ENCODE measurements around the gene KLRD1. TPM values are rescaled to one million over a fixed set of nuclear protein-coding genes. Genes with fewer than 3 reads are reported as not detected.

The KLRD1 gene
- total RNA-seq, 2 donors from 2014 or later: 0.59 to 2.2 TPM

GRCh38 chr12:10354071-10354470 is 46.4 kb downstream of the KLRD1 start:
- no peak overlapping the region for H3K4me3 Mint-ChIP-seq
- H3K27ac Mint-ChIP-seq: peak overlapping the region; percentile 59
- Histone ChIP-seq H3K36me3 (ENCODE audit: control insufficient read depth, insufficient read depth, low read length) (no peaks in the 10 kb centered on the region), H3K4me1 (ENCODE audit: control insufficient read depth, insufficient read depth, low read length) (peaks cover 6% of the 10 kb centered on the region), H3K27me3 (ENCODE audit: control insufficient read depth, insufficient read depth, low read length, poor library complexity, severe bottlenecking) (no peaks in the 10 kb centered on the region), H3K9me3 (ENCODE audit: control insufficient read depth, low read length) (peaks cover 47% of the 10 kb centered on the region), H3K9ac (ENCODE audit: extremely low read depth, low read length, poor library complexity, severe bottlenecking) (no peak overlapping the region), H3K4me3 (ENCODE audit: low read length) (no peak overlapping the region), H3K27ac (ENCODE audit: low read depth, low read length) (no peak overlapping the region)
- H3K36me3 Mint-ChIP-seq (ENCODE audit: low read depth): peaks cover 31% of the 10 kb centered on the region
- H3K27me3 Mint-ChIP-seq (ENCODE audit: insufficient read depth): no peaks in the 10 kb centered on the region
- H3K4me1 Mint-ChIP-seq: peaks cover 25% of the 10 kb centered on the region
- 77 to 79% methylated on average over 2 to 3 of the region's 4 CpGs for WGBS, 2 experiments (ENCODE audit: insufficient coverage in 1 of 2, insufficient read length in 1 of 2)
- H3K9me3 Mint-ChIP-seq: peaks cover 51% of the 10 kb centered on the region
- TF ChIP-seq CTCF (conservative IDR thresholded peaks at IDR 0.05): peak; percentile 22
- peak; percentile 53 for DNase-seq

- Histone ChIP-seq H3K36me3 (ENCODE audit: control insufficient read depth, insufficient read depth, low read length) (no peaks in the 10 kb centered on the region), H3K27me3 (ENCODE audit: control insufficient read depth, insufficient read depth, low read length, poor library complexity, severe bottlenecking) (no peaks in the 10 kb centered on the region), H3K9ac (ENCODE audit: extremely low read depth, low read length, poor library complexity, severe bottlenecking) (no peak overlapping the region), H3K4me3 (ENCODE audit: low read length) (no peak overlapping the region), H3K9me3 (ENCODE audit: control insufficient read depth, low read length) (peaks cover 51% of the 10 kb centered on the region), H3K27ac (ENCODE audit: low read depth, low read length) (no peak overlapping the region), H3K4me1 (ENCODE audit: control insufficient read depth, insufficient read depth, low read length) (peaks cover 6% of the 10 kb centered on the region)
- WGBS, 2 experiments (ENCODE audit: insufficient coverage in 1 of 2, insufficient read length in 1 of 2): 83 to 87% methylated on average over 2 of the region's 2 CpGs
- Mint-ChIP-seq H3K4me3 (no peak overlapping the region), H3K27ac (peak overlapping the region; percentile 59), H3K9me3 (peaks cover 55% of the 10 kb centered on the region), H3K36me3 (ENCODE audit: low read depth) (peaks cover 31% of the 10 kb centered on the region), H3K27me3 (ENCODE audit: insufficient read depth) (no peaks in the 10 kb centered on the region), H3K4me1 (peaks cover 29% of the 10 kb centered on the region)
- TF ChIP-seq CTCF (conservative IDR thresholded peaks at IDR 0.05): no peak
- DNase-seq: peak; percentile 66
These were observed 46.8 kb downstream of the KLRD1 start for GRCh38 chr12:10354502-10354901.

GRCh38 chr12:10358131-10358530 is 50.5 kb downstream of the KLRD1 start:
- Mint-ChIP-seq H3K4me3 (no peak overlapping the region), H3K36me3 (ENCODE audit: low read depth) (peaks cover 21% of the 10 kb centered on the region), H3K27me3 (ENCODE audit: insufficient read depth) (no peaks in the 10 kb centered on the region), H3K27ac (peak overlapping the region; percentile 73), H3K4me1 (peaks cover 33% of the 10 kb centered on the region), H3K9me3 (peaks cover 47% of the 10 kb centered on the region)
- no peaks in the 10 kb centered on the region for H3K27me3 ChIP-seq (ENCODE audit: control insufficient read depth, insufficient read depth, low read length, poor library complexity, severe bottlenecking)
- WGBS, 2 experiments (ENCODE audit: insufficient coverage in 1 of 2, insufficient read length in 1 of 2): 82 to 100% methylated on average over 1 to 5 of the region's 5 CpGs
- no peak overlapping the region for H3K27ac ChIP-seq (ENCODE audit: low read depth, low read length)
- no peak overlapping the region for H3K9ac ChIP-seq (ENCODE audit: extremely low read depth, low read length, poor library complexity, severe bottlenecking)
- H3K36me3 ChIP-seq (ENCODE audit: control insufficient read depth, insufficient read depth, low read length): no peaks in the 10 kb centered on the region
- peaks cover 52% of the 10 kb centered on the region for H3K9me3 ChIP-seq (ENCODE audit: control insufficient read depth, low read length)
- peak; percentile 45 for DNase-seq
- H3K4me1 ChIP-seq (ENCODE audit: control insufficient read depth, insufficient read depth, low read length): peaks cover 14% of the 10 kb centered on the region
- H3K4me3 ChIP-seq (ENCODE audit: low read length): peak overlapping the region; percentile 56
- no peak for TF ChIP-seq CTCF (conservative IDR thresholded peaks at IDR 0.05)
